ENCODE measurements around the gene PSMG1. TPM values are rescaled to one million over a fixed set of nuclear protein-coding genes. Genes with fewer than 3 reads are reported as not detected.

The PSMG1 gene
- total RNA-seq, 1 experiment from 2014 or later: 50.0 TPM

- Mint-ChIP-seq H3K4me1 (ENCODE audit: low read depth, unreplicated experiment) (no peaks in the 10 kb centered on the region), H3K4me3 (ENCODE audit: low read depth, unreplicated experiment) (no peak overlapping the region), H3K36me3 (ENCODE audit: insufficient read depth, unreplicated experiment) (peaks cover 13% of the 10 kb centered on the region), H3K27ac (ENCODE audit: unreplicated experiment) (no peak overlapping the region), H3K9me3 (ENCODE audit: low read depth, unreplicated experiment) (no peaks in the 10 kb centered on the region), H3K27me3 (ENCODE audit: unreplicated experiment) (no peaks in the 10 kb centered on the region)
- no TSS peak for BruUV-seq (replicated peaks)
- CTCF ChIA-PET: no interaction called here
- no peak for DNase-seq
- intact Hi-C loops (cut with micrococcal nuclease; ENCODE audit: unreplicated experiment): no loop called here
- TF ChIP-seq CTCF (IDR thresholded peaks at IDR 0.05; ENCODE audit: unreplicated experiment): no peak
Measured at GRCh38 chr21:39217356-39218081, 34.3 kb upstream of the PSMG1 start.

- no peak for DNase-seq
- Mint-ChIP-seq H3K36me3 (ENCODE audit: insufficient read depth, unreplicated experiment) (peaks cover 12% of the 10 kb centered on the region), H3K27ac (ENCODE audit: unreplicated experiment) (no peak overlapping the region), H3K27me3 (ENCODE audit: unreplicated experiment) (no peaks in the 10 kb centered on the region), H3K4me1 (ENCODE audit: low read depth, unreplicated experiment) (no peaks in the 10 kb centered on the region), H3K9me3 (ENCODE audit: low read depth, unreplicated experiment) (no peaks in the 10 kb centered on the region), H3K4me3 (ENCODE audit: low read depth, unreplicated experiment) (no peak overlapping the region)
- CTCF ChIA-PET: no interaction called here
- no peak for TF ChIP-seq CTCF (IDR thresholded peaks at IDR 0.05; ENCODE audit: unreplicated experiment)
- intact Hi-C loops (cut with micrococcal nuclease; ENCODE audit: unreplicated experiment): no loop called here
- BruUV-seq (replicated peaks): no TSS peak
Measured at GRCh38 chr21:39216290-39216689, 33.0 kb upstream of the PSMG1 start.

GRCh38 chr21:39215078-39215477 lies 31.8 kb upstream of the PSMG1 start:
- H3K27me3 Mint-ChIP-seq (ENCODE audit: unreplicated experiment): no peaks in the 10 kb centered on the region
- H3K4me3 Mint-ChIP-seq (ENCODE audit: low read depth, unreplicated experiment): no peak overlapping the region
- no peak overlapping the region for H3K27ac Mint-ChIP-seq (ENCODE audit: unreplicated experiment)
- BruUV-seq (replicated peaks): no TSS peak
- H3K4me1 Mint-ChIP-seq (ENCODE audit: low read depth, unreplicated experiment): no peaks in the 10 kb centered on the region
- CTCF ChIA-PET: no interaction called here
- TF ChIP-seq CTCF (IDR thresholded peaks at IDR 0.05; ENCODE audit: unreplicated experiment): no peak
- intact Hi-C loops (cut with micrococcal nuclease; ENCODE audit: unreplicated experiment): no loop called here
- peaks cover 12% of the 10 kb centered on the region for H3K36me3 Mint-ChIP-seq (ENCODE audit: insufficient read depth, unreplicated experiment)
- no peaks in the 10 kb centered on the region for H3K9me3 Mint-ChIP-seq (ENCODE audit: low read depth, unreplicated experiment)
- no peak for DNase-seq

- peaks cover 20% of the 10 kb centered on the region for H3K36me3 Mint-ChIP-seq (ENCODE audit: insufficient read depth, unreplicated experiment)
- no peaks in the 10 kb centered on the region for H3K4me1 Mint-ChIP-seq (ENCODE audit: low read depth, unreplicated experiment)
- H3K9me3 Mint-ChIP-seq (ENCODE audit: low read depth, unreplicated experiment): no peaks in the 10 kb centered on the region
- no peak overlapping the region for H3K27ac Mint-ChIP-seq (ENCODE audit: unreplicated experiment)
- CTCF ChIA-PET: no interaction called here
- no peaks in the 10 kb centered on the region for H3K27me3 Mint-ChIP-seq (ENCODE audit: unreplicated experiment)
- TF ChIP-seq CTCF (IDR thresholded peaks at IDR 0.05; ENCODE audit: unreplicated experiment): no peak
- no TSS peak for BruUV-seq (replicated peaks)
- no peak for DNase-seq
- intact Hi-C loops (cut with micrococcal nuclease; ENCODE audit: unreplicated experiment): no loop called here
- no peak overlapping the region for H3K4me3 Mint-ChIP-seq (ENCODE audit: low read depth, unreplicated experiment)
Measured at GRCh38 chr21:39209334-39209688, 26.1 kb upstream of the PSMG1 start.
